ENCODE measurements around the gene SMARCC1.

Gene SMARCC1

GRCh38 chr3:47628426-47628825 lies 153.3 kb downstream of the SMARCC1 start:
- no peak for DNase-seq

DNA sequence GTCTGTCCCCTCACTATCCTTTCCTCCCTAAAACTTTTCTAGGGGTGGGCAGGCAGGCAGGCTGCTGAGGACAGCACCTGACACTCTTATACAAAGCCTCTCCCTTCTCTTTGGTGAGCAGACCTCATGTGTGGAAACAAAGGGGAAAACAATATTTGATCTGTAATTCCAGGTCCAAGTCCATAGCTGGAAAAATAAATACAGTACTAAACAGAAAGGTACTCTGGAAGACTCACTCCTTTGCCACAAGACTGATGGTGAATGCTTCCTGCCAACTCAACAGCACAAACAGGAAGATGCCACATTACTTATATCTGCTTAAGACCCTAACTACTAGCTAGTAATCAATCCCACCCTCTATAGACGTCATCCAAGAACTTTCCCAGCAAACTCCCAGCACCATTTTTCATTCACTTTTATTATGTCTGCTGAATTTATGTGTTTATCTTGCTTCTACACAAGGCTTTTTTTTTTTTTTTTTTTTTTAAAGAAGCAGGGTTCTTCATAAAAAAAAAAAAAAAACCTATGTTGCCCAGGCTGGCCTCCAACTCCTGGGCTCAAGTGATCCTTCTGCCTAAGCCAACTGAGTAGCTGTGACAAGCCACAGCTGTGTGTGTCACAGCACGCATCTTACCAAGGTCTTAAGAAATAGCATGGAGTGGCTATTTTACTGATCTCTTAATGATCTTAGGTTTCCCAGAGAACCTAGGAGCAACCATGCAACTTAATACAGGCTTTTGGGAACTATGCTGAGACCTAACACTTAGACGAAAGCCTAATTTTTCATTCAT lies 158.8 kb downstream of the SMARCC1 start:
- DNase-seq, result no peak

GRCh38 chr3:47617086-47618010 lies 164.3 kb downstream of the SMARCC1 start:
- DNase-seq, result no peak

- DNase-seq, result no peak
These were observed 166.9 kb downstream of the SMARCC1 start for GRCh38 chr3:47614788-47615187.

DNA sequence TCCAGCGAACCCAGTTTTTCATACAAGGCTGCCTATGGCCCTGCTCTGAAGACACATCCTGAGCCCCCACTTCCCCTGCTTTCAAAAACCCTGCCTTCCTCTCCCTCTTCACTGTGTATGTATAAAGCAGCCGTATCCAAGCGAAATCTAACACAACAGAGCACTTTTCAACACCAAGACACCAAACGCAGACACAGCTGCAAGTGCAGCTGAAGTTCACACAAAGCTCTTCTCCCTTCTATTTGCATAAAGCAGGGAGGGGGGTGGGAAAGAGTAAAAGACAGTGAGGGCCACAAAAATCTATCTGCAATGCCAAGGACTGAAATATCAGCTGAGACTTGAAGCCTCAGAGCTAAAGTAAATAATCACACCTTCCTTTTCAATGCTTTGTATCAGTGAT lies 168.0 kb downstream of the SMARCC1 start:
- no peak for DNase-seq

DNA sequence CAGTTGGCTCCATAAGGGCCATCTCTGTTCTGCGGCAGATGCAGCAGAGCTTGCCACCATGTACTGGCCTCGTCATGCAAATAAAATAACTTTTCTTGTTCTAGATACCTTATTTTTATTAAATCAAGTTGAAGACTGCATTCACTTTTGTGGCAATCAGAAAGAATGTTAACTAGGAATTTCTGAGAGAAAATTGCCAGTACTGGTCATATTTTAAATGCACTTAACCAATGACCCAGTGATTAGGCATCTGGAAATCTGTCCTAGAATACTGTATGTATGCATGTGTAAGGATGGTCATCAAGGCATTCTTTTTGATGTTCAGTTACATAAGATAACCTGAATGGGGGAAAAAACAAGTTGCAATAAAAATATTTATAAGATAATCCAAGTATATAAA lies 168.8 kb downstream of the SMARCC1 start:
- no peak for DNase-seq

DNA sequence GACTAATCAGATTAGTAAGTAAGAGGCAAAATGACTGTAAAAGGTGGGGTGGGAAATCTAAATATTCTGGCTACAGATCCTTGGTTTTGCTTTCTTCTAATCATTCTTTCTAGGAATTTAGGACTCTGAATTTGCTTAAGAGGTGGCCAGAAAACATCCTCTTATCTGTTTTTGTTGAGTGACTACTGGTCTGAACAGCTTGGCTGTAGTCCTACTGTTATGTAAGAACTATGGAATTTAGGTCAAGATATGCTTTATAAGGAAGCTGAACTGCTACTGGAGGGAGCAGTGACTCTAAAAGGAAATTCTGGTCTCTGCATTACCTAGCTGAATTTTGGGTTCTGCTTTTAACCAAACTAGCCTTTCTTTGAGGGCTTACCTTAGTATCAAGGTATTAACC lies 169.5 kb downstream of the SMARCC1 start:
- DNase-seq, result no peak

DNA sequence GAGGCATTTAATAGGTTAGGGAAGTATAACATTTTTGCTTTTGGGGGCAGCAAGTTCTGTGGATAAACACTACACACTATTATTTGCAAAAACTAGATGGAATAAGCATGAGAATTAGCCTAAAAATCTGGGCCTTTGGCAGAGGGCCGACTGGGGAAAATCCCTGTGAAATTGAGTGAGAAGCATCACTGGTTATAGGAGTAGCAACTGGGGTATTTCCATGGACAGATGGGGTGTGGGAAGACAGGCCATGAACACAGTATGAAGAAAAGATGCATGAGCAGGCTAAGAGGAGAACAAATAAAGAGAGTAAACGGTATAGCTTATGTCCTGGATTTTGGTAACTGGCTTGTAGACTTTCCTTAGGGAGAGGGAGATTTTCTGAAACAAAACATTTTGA lies 170.1 kb downstream of the SMARCC1 start:
- DNase-seq, result no peak

DNA sequence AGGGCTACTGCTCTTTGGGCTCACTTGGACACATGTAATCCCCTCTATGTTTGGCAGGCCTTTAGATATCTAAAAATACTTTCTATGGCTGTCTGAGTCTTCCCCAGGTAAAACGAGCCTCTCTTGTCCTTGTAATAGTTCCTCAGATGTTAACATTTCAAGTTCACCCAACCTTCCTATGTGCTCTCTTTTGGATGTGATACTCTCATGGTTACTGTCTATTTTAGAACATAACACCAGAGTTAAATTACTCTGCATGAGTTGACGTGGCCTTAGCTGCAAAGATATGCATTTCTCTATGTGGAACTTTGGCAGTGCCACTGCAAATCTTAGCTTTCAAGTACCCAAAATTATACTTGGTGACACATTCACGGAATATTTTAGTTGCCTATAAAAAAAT lies 171.1 kb downstream of the SMARCC1 start:
- DNase-seq, result no peak

DNA sequence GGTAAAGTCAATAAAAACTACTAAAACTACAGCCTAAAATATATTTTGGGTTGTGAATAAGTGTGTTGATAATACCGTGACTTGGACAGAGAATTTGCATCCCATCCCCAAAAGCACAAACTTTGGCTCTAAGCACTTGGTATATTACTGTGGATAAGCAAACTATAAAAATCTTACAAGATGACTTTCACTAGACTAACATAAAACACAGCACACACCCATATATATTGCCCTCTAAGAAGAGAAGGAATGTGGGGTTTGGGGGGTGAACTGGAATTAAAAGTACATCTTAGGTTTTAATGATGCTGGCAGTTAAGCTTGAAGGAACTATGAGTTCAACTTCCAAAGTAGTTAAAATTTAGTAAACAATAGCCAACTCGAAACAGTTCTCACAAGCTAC lies 174.4 kb downstream of the SMARCC1 start:
- no peak for DNase-seq

DNA sequence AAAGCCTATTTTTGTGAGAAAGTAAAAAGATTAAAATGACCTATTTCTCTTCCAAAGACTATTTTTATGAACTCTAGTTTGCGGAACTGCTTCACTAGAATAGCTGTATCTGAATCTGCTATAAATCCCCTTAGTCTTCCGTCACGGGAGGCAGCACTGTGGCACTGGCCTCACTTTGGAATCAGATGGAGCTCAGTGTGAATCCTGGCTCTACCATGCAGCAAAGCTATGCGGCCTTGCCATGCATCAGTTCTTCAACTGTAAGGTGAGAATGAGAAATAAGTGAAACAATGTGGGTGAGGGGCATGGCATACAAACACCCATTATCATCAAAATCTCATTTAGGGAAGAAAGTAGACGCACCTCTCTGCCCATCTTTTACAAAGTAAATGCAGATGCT lies 175.5 kb downstream of the SMARCC1 start:
- no peak for DNase-seq

DNA sequence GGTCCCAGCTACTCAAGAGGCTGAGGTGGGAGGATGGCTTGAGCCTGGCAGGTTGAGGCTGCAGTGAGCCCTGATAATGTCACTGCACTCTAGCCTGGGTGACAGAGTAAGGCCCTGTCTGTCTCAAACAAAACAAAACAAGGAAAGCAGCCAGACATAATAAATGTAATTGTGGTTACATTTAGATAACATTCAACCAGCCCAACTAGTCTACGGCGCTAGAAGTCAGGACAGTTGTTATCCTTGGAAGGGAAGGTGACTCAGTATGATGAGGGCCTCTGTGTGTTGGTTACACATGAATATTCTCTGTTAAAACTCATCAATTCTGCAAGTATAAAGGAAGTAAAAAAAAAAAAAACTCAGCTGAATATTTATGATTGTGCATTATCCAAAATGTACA lies 176.0 kb downstream of the SMARCC1 start:
- DNase-seq, result no peak

GRCh38 chr3:47604145-47604544 lies 177.5 kb downstream of the SMARCC1 start:
- DNase-seq, result no peak

DNA sequence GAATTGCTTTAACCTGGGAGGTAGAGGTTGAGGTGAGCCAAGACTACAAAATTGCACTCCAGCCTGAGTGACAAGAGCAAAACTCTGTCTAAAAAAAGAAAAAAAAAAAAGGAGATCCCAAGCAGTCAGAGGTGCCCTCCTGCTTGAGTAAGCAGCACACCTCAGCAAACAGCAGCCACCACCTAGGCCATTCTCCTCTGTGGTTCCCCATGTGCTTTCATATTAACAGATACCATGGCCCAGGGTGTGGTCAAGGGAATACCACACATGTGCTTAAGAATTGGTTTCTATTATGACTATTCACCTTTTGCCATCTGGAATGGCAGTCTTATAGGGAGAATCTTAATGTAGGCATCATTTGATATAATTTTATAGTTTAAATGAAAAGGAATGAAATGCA lies 178.4 kb downstream of the SMARCC1 start:
- no peak for DNase-seq

DNA sequence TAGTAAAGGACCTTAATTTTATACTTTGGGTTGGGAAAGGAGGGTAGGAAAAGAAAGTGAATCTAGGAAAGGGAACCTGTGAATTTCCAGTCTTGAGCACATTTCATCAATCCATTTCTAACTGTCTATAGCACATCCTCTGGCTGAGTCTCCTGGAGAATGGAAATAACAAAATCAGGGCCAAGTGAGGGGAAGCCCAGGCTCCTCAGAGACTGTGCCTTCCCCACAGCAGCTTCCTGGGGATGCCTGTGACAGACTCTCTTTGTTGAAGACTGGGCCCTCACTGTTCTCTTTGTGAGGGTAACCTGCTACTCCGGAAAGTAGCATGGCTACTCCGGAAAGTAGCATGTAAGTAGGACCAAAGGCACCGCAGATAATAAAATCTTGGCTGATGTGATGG lies 180.4 kb downstream of the SMARCC1 start:
- DNase-seq, result no peak

DNA sequence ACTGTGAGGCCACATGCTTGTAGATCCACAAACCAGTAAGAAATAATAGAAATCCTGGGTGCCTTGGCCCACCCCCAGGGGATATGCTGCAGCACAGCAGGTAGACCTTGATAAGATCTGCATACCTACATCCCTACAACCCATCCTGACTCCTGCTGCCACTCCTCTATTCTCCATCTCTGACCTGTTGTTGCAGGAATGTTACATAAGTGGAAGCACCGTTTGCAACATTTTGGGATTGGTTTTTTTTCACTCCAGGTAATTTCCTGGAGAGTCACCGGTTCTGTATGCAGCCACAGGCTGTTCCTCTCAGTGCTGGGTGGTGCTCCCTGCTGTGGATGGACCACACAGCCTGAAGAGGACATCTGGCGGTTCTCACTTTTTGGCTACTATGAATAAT lies 186.9 kb downstream of the SMARCC1 start:
- no peak for DNase-seq

- no peak for DNase-seq
These were observed 189.5 kb downstream of the SMARCC1 start for GRCh38 chr3:47592066-47592795.

DNA sequence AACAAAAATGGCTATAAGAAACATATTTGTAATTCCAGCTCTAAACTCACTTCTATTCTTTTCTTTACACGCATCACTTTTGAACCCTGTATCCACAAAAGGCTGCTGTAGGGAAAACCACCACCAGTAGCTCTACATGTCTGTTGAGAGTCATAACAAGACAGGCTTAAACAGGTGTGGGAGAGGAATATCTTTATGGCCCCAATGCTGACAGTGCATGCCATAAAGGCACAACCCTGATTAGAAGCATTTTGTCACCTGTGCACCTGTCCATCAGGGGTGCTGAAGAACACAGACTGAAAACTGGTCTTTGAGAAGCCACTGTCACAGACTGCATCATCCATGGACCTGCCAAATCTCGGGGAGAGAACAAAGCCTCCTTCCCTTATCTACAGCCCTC lies 191.5 kb downstream of the SMARCC1 start:
- no peak for DNase-seq

- DNase-seq, result no peak
These were observed 193.1 kb downstream of the SMARCC1 start for GRCh38 chr3:47588587-47588986.

DNA sequence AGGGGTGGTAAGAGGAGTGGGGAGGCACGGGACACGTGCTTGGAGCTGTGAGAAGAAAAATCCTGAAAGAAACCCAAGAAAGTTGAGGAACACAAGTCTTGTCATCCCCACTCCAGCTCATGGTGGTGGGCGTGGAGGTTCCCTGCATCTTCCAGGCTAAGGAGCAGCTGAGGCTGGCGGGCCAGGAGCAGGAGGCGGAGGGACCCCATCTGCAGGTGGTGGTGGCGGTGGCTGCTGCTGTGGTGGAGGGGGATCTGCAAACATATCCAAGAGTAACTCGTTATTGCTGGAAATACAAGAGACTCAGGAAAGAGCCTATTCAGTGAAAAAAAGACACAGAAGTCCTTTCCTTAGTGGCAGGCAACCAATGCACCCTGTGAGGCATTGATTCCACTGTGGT lies 193.6 kb downstream of the SMARCC1 start:
- DNase-seq, result no peak

GRCh38 chr3:47586746-47587145 lies 194.9 kb downstream of the SMARCC1 start:
- DNase-seq, result no peak

GRCh38 chr3:47583320-47584075 lies 198.2 kb downstream of the SMARCC1 start:
- no peak for DNase-seq

DNA sequence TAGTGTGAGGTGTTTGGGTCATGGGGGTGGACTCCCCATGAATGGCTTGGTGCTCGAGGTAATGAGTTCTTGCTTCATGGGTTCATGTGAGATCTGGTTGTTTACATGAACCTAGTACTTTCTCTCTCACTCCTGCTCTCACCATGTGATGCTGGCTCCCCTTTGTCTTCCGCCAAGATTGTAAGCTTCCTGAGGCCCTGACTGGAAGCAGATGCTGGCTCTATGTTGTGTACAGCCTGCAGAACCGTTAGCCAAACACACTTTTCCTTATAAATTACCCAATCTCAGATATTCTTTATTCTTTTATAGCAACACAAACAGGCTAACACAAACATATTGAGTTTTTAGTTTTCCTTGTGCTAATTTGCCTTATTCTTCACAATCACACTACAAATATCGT lies 199.9 kb downstream of the SMARCC1 start:
- DNase-seq, result no peak

Measured in SHP77 treated with DMSO at 0.1 percent for 48 hours (cell line).